CD14-positive monocyte (primary cell): Measurements from ENCODE around the gene MYH7. TPM values are rescaled to one million over a fixed set of nuclear protein-coding genes. Genes with fewer than 3 reads are reported as not detected.

Experiments
- DNase-seq, 3 donors: peaks; one replicate each; pipeline ENCODE4 v3.0.0-alpha.2; 2011 to 2022
- H2AFZ ChIP-seq: 2 replicates; pipeline ENCODE4 v1.6.0; 2012; ENCODE audit warnings: mild to moderate bottlenecking, low read depth, low read length, inconsistent platforms; ENCODE audit not compliant: insufficient read depth, poor library complexity, severe bottlenecking
- H3K27ac ChIP-seq, 2 donors: 1 replicate in 1 of 2; 2 replicates in 1 of 2; pipeline ENCODE4 v1.5.1; 2012 to 2013; ENCODE audit warnings: low read length in 2 of 2, control low read depth in 1 of 2, inconsistent platforms in 1 of 2, low read depth in 1 of 2, mild to moderate bottlenecking in 1 of 2
- H3K27me3 ChIP-seq, 2 donors: one replicate each; pipeline versions ENCODE4 v1.6.0 to v1.6.1; 2011 to 2013; ENCODE audit warnings: low read length in 2 of 2; ENCODE audit not compliant: control insufficient read depth in 2 of 2, insufficient read depth in 2 of 2
- H3K36me3 ChIP-seq, 2 donors: replicated peaks in 1 of 2; 1 replicate in 1 of 2; 2 replicates in 1 of 2; pipeline versions ENCODE4 v1.5.1 to v1.6.1; 2012 to 2013; ENCODE audit warnings: low read length in 2 of 2, control low read depth in 1 of 2, inconsistent platforms in 1 of 2, mild to moderate bottlenecking in 1 of 2; ENCODE audit not compliant: insufficient read depth in 2 of 2, control insufficient read depth in 1 of 2
- H3K4me1 ChIP-seq, 2 donors: 1 replicate in 1 of 2; 2 replicates in 1 of 2; pipeline versions ENCODE4 v1.5.1 to v1.6.1; 2012 to 2013; ENCODE audit warnings: low read length in 2 of 2, control low read depth in 1 of 2, inconsistent platforms in 1 of 2, mild to moderate bottlenecking in 1 of 2, moderate library complexity in 1 of 2; ENCODE audit not compliant: insufficient read depth in 2 of 2, control insufficient read depth in 1 of 2
- H3K4me2 ChIP-seq: replicated peaks from 2 replicates; pipeline ENCODE3; 2012; ENCODE audit warnings: low read length, moderate library complexity, mild to moderate bottlenecking; ENCODE audit not compliant: poor library complexity, severe bottlenecking; ENCODE audit errors: extremely low read depth
- H3K4me3 ChIP-seq, 3 experiments: fragments of 200-600 bp in 1 of 3; sonication (generic) in 1 of 3; replicated peaks in 1 of 3; 1 replicate in 2 of 3; 2 replicates in 1 of 3; pipeline ENCODE4 v1.5.1; 2011 to 2013; ENCODE audit warnings: low read length in 3 of 3, mild to moderate bottlenecking in 3 of 3, control low read depth in 2 of 3, low read depth in 2 of 3, inconsistent platforms in 1 of 3, moderate library complexity in 1 of 3
- H3K79me2 ChIP-seq: 2 replicates; pipeline ENCODE4 v1.6.0; 2012; ENCODE audit warnings: mild to moderate bottlenecking, control low read depth, inconsistent platforms, low read length, moderate library complexity; ENCODE audit not compliant: insufficient read depth
- H3K9ac ChIP-seq: 2 replicates; pipeline ENCODE4 v1.6.0; 2017; ENCODE audit warnings: low read length, mild to moderate bottlenecking; ENCODE audit not compliant: insufficient read depth, poor library complexity, severe bottlenecking
- H3K9me3 ChIP-seq, 2 donors: replicated peaks in 1 of 2; 1 replicate in 1 of 2; 2 replicates in 1 of 2; pipeline versions ENCODE4 v1.5.1 to v1.6.1; 2012 to 2013; ENCODE audit warnings: low read length in 2 of 2, control low read depth in 1 of 2; ENCODE audit not compliant: control insufficient read depth in 1 of 2, insufficient read depth in 1 of 2
- H4K20me1 ChIP-seq: 2 replicates; pipeline ENCODE4 v1.6.0; 2012; ENCODE audit warnings: mild to moderate bottlenecking, low read length, control low read depth, moderate library complexity; ENCODE audit not compliant: insufficient read depth
- H3K27ac Mint-ChIP-seq, 7 donors: one replicate each; pipeline ENCODE4 v1.8.0; 2020; ENCODE audit warnings: mild to moderate bottlenecking in 7 of 7, mixed read lengths in 7 of 7, moderate library complexity in 6 of 7, inconsistent platforms in 2 of 7
- H3K27me3 Mint-ChIP-seq, 3 donors: one replicate each; pipeline ENCODE4 v1.8.0; 2021 to 2022; ENCODE audit warnings: low read depth in 3 of 3, mild to moderate bottlenecking in 3 of 3, mixed read lengths in 3 of 3, moderate library complexity in 3 of 3, inconsistent platforms in 1 of 3
- H3K36me3 Mint-ChIP-seq, 2 donors: one replicate each; pipeline ENCODE4 v1.8.0; 2020; ENCODE audit warnings: mixed read lengths in 2 of 2, inconsistent platforms in 1 of 2, mild to moderate bottlenecking in 1 of 2
- H3K4me1 Mint-ChIP-seq: one replicate; pipeline ENCODE4 v1.8.0; 2020; ENCODE audit warnings: mild to moderate bottlenecking, mixed read lengths
- H3K4me3 Mint-ChIP-seq, 2 donors: one replicate each; pipeline ENCODE4 v1.8.0; 2020; ENCODE audit warnings: mild to moderate bottlenecking in 2 of 2, mixed read lengths in 2 of 2, moderate library complexity in 1 of 2
- H3K9me3 Mint-ChIP-seq, 7 donors: one replicate each; pipeline ENCODE4 v1.8.0; 2020 to 2022; ENCODE audit warnings: mixed read lengths in 7 of 7, mild to moderate bottlenecking in 6 of 7, moderate library complexity in 6 of 7, inconsistent platforms in 2 of 7
- CTCF ChIP-seq: fragments of 200-600 bp; IDR thresholded peaks from one replicate; pipeline ENCODE4 v1.8.0; 2022; ENCODE audit warnings: antibody characterized with exemption, mild to moderate bottlenecking
- WGBS: methylation state at CpG from one replicate; pipeline ENCODE4 v1.1.5; 2013; ENCODE audit warnings: missing lambda C conversion rate; ENCODE audit not compliant: insufficient coverage; 5-methylcytosine and 5-hydroxymethylcytosine counted together
- intact Hi-C, 2 donors: fragments of 100-400 bp; cut with micrococcal nuclease; formaldehyde crosslinking; loops; one replicate each; pipeline versions ENCODE4 v1.15.0 to v1.15.1; 2023
- polyA plus RNA-seq, 3 donors: library from polyadenylated mRNA; depleted of rRNA in 1 of 3; unstranded in 2 of 3; stranded (reverse) in 1 of 3; fragments of 300-500 nt in 2 of 3; fragments of >200 nt in 1 of 3; fragmentation: Illumina TruSeq in 2 of 3; gene quantifications; 1 replicate in 2 of 3; 2 replicates in 1 of 3; pipeline ENCODE4 v1.2.3, GENCODE V29; 2012 to 2021

Gene MYH7
- polyA plus RNA-seq, 3 donors = not detected

GRCh38 chr14:23414906-23415820, 20.3 kb downstream of the MYH7 start:
- Histone ChIP-seq H3K9ac (no peak overlapping the region), H3K79me2 (no peaks in the 10 kb centered on the region), H3K4me3 (no peak overlapping the region), H4K20me1 (no peaks in the 10 kb centered on the region), H3K4me1 (no peaks in the 10 kb centered on the region), H2AFZ (no peak overlapping the region), H3K36me3 (no peaks in the 10 kb centered on the region), H3K27me3 (no peaks in the 10 kb centered on the region), H3K9me3 (no peaks in the 10 kb centered on the region), H3K4me2 (no peak overlapping the region), H3K27ac (no peak overlapping the region)
- H3K36me3 Mint-ChIP-seq = no peaks in the 10 kb centered on the region
- TF ChIP-seq CTCF = no peak
- DNase-seq = no peak
- 96% methylated on average over 36 of the region's 39 CpGs for WGBS
- intact Hi-C loops = no loop called here
- H3K4me1 Mint-ChIP-seq = no peaks in the 10 kb centered on the region
- H3K9me3 Mint-ChIP-seq = no peaks in the 10 kb centered on the region
- H3K27ac Mint-ChIP-seq = peak overlapping the region in 1 of 7 donors; percentile 5
- H3K4me3 Mint-ChIP-seq = no peak overlapping the region
- peaks cover 6 to 15% (median 7%) of the 10 kb centered on the region in 3 donors for H3K27me3 Mint-ChIP-seq

GRCh38 chr14:23414254-23414653, 21.2 kb downstream of the MYH7 start:
- H3K9ac ChIP-seq = no peak overlapping the region
- no peak overlapping the region for H3K27ac ChIP-seq
- no peaks in the 10 kb centered on the region for H3K36me3 Mint-ChIP-seq
- no peak overlapping the region for H2AFZ ChIP-seq
- WGBS = 90% methylated on average over 3 of the region's 3 CpGs
- H3K9me3 Mint-ChIP-seq = no peaks in the 10 kb centered on the region
- TF ChIP-seq CTCF = no peak
- no peaks in the 10 kb centered on the region for H3K36me3 ChIP-seq
- H3K27ac Mint-ChIP-seq = no peak overlapping the region
- intact Hi-C loops = no loop called here
- no peak overlapping the region for H3K4me2 ChIP-seq
- no peaks in the 10 kb centered on the region for H3K79me2 ChIP-seq
- H3K4me1 ChIP-seq = no peaks in the 10 kb centered on the region
- H3K9me3 ChIP-seq = no peaks in the 10 kb centered on the region
- no peak for DNase-seq
- no peaks in the 10 kb centered on the region for H4K20me1 ChIP-seq
- H3K4me1 Mint-ChIP-seq = no peaks in the 10 kb centered on the region
- peaks cover 5 to 15% (median 6%) of the 10 kb centered on the region in 3 donors for H3K27me3 Mint-ChIP-seq
- H3K4me3 Mint-ChIP-seq = no peak overlapping the region
- no peaks in the 10 kb centered on the region for H3K27me3 ChIP-seq
- H3K4me3 ChIP-seq = no peak overlapping the region
